CD4-positive, alpha-beta T cell treated with Interleukin-21 for 1 hour (primary cell): ENCODE data around the gene OR7A10.
"Not testable (repeated sequence)": the region's sequence is repeated elsewhere in the genome, so short reads cannot be mapped to it uniquely, and the experiment has no call there.

Source experiments
- DNase-seq: peaks from one replicate; pipeline ENCODE4 v3.0.0-alpha.2; 2020

OR7A10 gene

DNA sequence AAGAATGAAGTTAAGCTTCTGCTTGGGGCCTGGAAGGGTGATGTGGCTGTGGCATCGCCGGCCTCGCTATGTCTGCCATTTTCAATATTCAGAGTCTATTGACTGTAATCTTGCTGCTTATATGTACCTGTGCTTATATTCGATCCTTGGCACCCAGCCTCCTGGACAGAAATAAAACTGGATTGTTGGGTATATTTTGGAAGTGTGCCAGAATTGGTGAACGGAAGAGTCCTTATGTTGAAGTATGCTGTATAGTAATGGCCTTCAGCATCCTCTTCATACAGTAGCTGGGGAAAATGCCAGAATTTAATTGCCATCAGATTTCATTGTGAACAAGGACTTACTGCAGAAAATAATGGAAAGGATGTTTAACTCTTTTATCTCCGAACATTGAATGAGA is 56.5 kb downstream of the OR7A10 start:
- not testable (repeated sequence) for DNase-seq
